ENCODE measurements around the gene MAPKAPK5.
"Not testable (repeated sequence)": the region's sequence is repeated elsewhere in the genome, so short reads cannot be mapped to it uniquely, and the experiment has no call there.

MAPKAPK5 gene

DNA sequence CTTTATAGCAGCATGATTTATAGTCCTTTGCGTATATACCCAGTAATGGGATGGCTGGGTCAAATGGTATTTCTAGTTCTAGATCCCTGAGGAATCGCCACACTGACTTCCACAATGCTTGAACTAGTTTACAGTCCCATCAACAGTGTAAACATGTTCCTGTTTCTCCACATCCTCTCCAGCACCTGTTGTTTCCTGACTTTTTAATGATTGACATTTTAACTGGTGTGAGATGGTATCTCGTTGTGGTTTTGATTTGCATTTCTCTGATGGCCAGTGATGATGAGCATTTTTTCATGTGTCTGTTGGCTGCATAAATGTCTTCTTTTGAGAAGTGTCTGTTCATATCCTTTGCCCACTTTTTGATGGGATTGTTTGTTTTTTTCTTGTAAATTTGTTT is 12.4 kb upstream of the MAPKAPK5 start:
- not testable (repeated sequence) for DNase-seq

GRCh38 chr12:111834740-111835386 is 7.2 kb upstream of the MAPKAPK5 start:
- DNase-seq = peak; percentile 65

DNA sequence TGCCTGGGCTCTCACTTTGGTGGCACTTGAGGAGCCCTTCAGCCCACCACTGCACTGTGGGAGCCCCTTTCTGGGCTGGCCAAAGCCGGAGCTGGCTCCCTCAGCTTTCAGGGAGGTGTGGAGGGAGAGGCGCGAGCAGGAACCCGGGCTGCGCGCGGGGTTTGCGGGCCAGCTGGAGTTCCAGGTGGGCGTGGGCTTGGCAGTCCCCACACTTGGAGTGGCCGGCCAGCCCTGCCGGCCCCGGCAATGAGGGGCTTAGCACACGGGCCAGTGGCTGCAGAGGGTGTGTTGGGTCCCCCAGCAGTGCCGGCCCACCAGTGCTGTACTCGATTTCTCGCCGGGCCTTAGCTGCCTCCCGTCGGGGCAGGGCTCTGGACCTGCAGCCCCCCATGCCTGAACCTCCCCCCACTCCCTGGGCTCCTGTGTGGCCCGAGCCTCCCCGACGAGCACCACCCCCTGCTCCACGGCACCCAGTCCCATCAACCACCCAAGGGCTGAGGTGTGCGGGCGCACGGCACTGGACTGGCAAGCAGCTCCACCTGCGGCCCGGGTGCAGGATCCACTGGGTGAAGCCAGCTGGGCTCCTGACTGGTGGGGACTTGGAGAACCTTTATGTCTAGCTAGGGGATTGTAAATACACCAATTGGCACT is 6.4 kb upstream of the MAPKAPK5 start:
- not testable (repeated sequence) for DNase-seq

- no peak for DNase-seq
These were observed 3.7 kb upstream of the MAPKAPK5 start for GRCh38 chr12:111838353-111838752.

DNA sequence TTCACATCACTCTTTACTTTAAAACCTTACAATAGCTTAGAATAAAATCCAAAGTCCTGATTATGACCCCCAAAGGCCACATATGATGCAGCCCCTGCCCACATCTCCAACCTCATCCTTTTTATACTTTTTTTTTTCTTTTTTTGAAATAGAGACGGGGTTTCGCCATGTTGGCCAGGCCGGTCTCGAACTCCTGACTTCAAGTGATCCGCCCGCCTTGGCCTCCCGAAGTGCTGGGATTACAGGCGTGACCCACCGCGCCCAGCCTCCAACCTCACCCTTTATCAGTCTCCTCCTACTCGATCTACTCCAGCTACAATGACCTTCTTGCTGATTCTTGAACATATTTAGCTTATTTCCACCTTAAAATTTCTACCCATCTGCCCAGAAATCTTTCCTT is 1.2 kb upstream of the MAPKAPK5 start:
- no peak for DNase-seq

- DNase-seq = no peak
These were observed 735 bp upstream of the MAPKAPK5 start for GRCh38 chr12:111841236-111841749.

DNA sequence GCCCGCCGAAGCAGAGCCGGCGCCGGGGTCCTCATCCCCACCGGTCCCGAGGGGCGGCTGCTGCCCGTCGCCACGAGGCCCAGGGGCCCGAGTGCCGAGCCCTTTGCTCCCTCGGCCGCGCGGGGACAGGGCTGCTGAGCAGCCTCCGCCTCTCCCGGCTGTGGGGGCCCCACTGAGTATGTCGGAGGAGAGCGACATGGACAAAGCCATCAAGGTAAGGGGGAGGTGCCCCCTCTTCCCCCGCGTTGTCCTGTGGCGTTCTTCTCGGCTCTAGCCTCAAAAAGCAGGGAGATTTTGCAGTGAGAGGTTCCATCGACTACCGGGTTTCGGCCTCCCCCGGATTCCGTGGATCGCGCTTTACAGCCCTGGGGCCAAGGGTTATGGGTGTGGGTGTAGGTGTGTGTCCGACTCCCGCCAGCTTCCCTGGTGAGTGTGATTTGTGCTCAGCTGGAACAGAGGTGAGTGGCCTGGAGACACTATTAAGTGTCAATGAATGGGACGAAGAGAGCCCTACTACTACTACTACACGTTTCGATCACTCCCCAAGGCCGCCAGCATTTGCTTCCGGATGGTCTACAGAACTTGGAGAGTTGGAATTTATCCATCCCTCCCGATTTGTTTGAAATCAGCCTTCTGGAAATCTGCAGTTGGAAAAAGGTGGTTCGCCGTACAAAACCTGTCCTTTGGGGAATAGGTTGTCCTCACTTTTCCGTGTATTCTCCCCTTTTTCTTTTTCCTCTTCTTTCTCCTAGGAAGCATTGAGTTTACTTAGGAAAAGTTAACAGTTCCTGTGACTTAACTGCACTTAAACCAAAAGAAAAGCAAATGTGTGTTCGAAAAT is 748 bp downstream of the MAPKAPK5 start:
- no peak for DNase-seq

- no peak for DNase-seq
These were observed 4.0 kb downstream of the MAPKAPK5 start for GRCh38 chr12:111846016-111846415.

DNA sequence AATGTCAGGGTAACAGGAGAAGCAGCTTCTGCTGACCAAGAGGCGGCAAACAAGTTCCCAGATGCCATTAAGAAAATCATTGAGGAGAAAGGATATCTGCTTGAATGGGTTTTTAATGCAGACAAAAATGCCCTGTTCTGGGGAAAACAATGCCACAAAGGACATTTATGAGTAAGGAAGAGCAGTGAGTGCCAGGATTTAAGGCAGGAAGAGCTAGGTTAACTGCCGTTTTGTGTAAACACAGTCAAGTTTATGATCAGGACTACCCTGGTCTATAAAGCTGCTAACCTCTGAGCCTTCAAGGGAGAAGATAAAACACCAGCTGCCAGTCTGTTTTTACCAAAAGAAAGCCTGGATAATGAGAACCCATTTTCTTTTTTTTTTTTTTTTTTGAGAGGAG is 8.5 kb downstream of the MAPKAPK5 start:
- no peak for DNase-seq

- no peak for DNase-seq
These were observed 16.2 kb downstream of the MAPKAPK5 start for GRCh38 chr12:111858186-111858585.

DNA sequence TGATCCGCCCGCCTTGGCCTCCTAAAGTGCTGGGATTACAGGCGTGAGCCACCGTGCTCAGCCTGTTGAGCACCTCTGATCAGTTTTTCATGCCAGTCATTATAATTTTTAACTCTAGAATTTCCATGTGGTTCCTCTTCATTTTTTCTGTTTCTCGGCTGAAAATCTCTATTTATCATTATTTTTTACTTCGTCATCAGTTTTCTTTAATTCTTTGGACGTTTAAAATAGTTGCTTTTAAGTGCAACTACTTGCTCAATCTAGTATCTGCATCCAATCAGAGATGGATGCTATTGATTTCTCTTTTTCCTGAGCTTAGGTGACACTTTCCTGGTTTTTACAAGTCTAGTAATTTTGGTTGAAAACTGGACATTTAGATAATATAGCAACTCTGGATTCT is 16.8 kb downstream of the MAPKAPK5 start:
- no peak for DNase-seq

GRCh38 chr12:111864913-111865312 is 22.9 kb downstream of the MAPKAPK5 start:
- DNase-seq = no peak

GRCh38 chr12:111867531-111867930 is 25.5 kb downstream of the MAPKAPK5 start:
- no peak for DNase-seq

DNA sequence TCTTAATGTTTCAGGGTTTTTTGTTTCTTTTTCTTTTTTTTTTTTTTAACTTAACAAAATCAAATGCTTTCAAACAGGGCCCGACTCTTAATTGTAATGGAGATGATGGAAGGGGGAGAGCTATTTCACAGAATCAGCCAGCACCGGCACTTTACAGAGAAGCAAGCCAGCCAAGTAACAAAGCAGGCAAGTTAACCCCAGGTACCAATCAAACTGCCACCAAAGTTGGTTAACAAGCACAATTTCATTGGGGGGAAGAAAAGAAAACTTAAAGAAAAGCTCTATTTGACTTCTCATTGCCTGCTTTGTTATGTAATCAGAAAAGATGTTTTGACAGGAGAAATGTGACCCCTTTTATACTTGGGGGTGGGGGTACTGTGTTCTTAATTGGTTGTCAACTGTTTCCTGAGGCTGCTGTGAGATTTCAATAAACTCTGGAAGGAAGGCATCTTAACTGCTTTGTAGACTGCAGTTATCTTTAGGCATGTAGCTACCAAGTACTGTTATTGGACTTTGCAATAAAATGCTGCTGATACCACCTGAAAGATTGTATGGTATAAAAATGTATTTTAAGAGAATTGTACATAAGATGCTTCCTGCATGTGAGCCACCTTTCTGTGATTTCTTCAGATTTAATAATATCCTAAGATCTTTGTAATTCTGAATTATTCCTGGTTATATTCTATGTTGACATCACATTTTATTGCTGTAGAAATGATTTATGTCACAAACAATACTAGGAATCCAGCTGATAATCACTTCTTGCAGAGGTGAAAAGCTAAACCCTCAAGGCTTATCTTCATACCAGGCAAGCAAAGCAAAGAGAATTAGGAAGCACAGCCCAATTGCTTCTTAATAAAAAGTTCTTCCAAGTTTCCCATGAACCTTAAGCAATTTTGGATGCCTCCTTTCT is 26.9 kb downstream of the MAPKAPK5 start:
- no peak for DNase-seq

DNA sequence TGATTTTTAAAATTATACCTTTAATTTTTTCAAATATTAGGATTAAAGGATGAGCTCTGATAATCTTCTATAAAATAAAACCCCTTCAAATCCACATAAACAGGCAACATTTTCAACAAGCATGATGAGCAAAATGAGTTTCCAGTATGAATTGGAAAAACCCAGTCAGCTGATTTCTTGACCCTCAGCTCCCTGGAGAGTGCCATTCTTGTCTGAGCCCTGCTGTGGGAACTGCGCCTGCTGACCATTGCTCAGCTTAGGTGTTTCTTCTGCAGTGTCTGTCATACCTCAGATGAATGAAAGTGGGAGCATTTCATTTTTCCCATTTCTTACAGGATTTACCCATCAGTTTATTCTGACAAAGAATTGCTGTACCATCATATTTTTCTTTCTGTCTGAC is 27.6 kb downstream of the MAPKAPK5 start:
- DNase-seq = no peak

DNA sequence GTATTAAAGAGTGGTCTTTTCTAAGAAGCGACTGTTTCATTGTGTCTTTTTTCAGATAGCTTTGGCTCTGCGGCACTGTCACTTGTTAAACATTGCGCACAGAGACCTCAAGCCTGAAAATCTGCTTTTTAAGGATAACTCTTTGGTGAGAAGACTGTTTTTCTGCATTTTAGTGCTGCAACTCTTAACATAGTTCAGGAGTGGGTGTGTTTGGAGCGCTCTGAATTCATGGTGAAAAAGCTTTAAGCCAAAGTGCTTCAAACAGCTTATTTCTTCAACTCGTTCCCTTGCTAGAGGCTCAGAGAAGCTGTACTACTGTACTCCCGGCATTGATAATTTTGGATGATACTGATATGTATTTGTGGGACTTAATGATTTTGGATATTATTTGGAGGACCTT is 28.2 kb downstream of the MAPKAPK5 start:
- DNase-seq = no peak

- DNase-seq = no peak
These were observed 28.7 kb downstream of the MAPKAPK5 start for GRCh38 chr12:111870706-111871105.

DNA sequence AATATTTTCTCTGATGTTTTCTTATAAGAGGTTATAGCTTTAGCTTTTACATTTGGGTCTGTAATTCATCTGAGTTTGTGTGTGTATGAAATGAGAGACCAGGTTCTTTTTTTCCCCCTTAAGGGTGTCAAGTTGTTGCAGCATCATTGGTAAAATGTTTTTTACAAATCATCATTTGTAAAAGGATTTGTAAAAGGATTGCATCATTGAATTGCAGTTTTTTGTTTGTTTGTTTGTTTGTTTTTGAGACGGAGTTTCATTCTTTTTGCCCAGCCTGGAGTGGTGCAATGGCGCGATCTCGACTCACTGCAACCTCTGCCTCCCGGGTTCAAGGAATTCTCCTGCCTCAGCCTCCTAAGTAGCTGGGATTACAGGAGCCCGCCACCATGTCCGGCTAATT is 31.1 kb downstream of the MAPKAPK5 start:
- no peak for DNase-seq

DNA sequence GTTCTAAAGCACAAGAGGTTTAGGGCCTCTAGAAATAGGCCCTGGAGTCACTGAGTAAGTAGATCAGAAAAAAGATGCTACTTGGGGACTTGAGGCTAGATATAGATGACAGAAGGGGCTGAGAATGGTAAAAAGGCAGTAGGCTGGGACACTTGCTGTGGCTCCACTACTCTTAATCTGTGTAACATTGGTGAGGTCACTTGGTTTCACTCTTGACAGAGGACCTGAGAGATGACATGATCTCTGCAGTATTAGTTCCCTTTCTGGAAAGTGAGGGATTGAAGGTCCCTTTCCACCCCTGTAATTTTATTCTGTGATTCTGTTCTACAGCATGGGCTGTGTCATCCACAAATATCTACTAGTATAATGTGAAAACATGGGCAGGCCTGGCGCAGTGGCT is 39.7 kb downstream of the MAPKAPK5 start:
- DNase-seq = no peak

- DNase-seq = no peak
These were observed 44.9 kb downstream of the MAPKAPK5 start for GRCh38 chr12:111886662-111887545.

DNA sequence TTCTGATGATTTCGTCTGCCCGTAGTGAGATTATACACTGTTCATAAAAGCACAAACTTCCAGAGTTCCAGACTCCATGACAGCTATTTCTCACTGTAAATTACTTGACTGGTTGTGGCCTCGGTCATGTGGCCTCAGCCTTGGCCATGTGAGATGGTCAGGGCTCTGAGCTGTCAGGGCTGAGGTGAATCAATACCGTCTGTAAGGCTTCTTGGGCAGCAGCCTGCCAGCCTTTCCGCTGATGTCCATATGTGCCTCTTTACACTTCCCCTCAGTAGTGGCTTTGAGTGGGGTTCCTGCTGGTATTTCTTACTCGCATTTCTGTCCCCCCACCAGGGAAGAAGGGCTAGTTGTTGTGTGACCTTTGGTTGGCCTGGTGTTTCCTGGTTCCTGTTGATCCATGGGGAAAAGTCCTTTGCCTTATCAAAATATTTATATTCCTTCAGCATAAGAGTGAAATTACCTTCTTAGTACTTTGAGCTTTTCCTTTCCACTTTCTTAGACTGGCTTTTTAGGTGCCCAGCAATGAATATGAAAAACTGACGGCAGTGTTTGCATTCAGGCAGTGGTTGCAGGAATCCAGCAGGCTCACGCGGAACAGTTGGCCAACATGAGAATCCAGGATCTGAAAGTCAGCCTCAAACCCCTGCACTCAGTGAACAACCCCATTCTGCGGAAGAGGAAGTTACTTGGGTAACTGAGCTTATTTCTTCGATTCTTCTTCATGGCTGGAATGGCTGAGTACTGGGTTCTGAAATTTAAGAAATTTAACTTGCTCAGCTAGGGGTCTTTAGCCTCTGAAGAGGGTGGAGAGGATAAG is 46.1 kb downstream of the MAPKAPK5 start:
- DNase-seq = no peak

Data from activated effector memory CD4-positive, alpha-beta T cell treated with anti-CD3 and anti-CD28 coated beads, Interleukin-2, amount 50 U/mL, for 16 hours (primary cell).